Mammary epithelial cell (primary cell): Measurements from ENCODE around the gene SPRR2D.

Source experiments
- CTCF ChIP-seq, 2 donors: IDR thresholded peaks in 1 of 2; conservative IDR thresholded peaks in 1 of 2; 2 replicates each; pipeline ENCODE4 v1.5.1; 2011 to 2012; ENCODE audit warnings: inconsistent platforms in 2 of 2, low read length in 2 of 2, mild to moderate bottlenecking in 2 of 2, control low read depth in 1 of 2, low read depth in 1 of 2; ENCODE audit not compliant: insufficient read depth in 1 of 2; ENCODE audit errors: extremely low read depth in 1 of 2
- EZH2 ChIP-seq: IDR thresholded peaks from 2 replicates; pipeline ENCODE4 v1.6.1; 2012; ENCODE audit warnings: low read length, inconsistent platforms, borderline replicate concordance

GRCh38 chr1:153087652-153088051 lies 46.7 kb upstream of the SPRR2D start:
- TF ChIP-seq CTCF (conservative IDR thresholded peaks at IDR 0.05 in 1 of 2, IDR thresholded peaks at IDR 0.05 in 1 of 2; ENCODE audit: extremely low read depth in 1 of 2, insufficient read depth in 1 of 2, low read depth in 1 of 2, low read length in 2 of 2) = no peak
- no peak for TF ChIP-seq EZH2
